PC-9 (cell line): ENCODE measurements around the gene SMIM20. TPM values are rescaled to one million over a fixed set of nuclear protein-coding genes. Genes with fewer than 3 reads are reported as not detected.

Source experiments
- BruUV-seq: library from RNA; stranded (reverse); fragments of 400-500 nt; replicated peaks from 2 replicates; lab custom pipeline; 2021; lab: Mats Ljungman, UMichigan
- CTCF ChIA-PET: fragments of 300-600 bp; sonication (Branson Sonifier 250); formaldehyde crosslinking; loops from one replicate; lab custom pipeline; 2022; ENCODE audit warnings: antibody characterized with exemption; lab: Charles Lee
- POLR2A ChIA-PET: fragments of 300-600 bp; sonication (Branson Sonifier 250); formaldehyde crosslinking; loops from one replicate; lab custom pipeline; 2022; ENCODE audit warnings: antibody characterized with exemption; ENCODE audit not compliant: unreplicated experiment; lab: Charles Lee
- DNase-seq, 2 experiments: peaks; one replicate each; pipeline versions ENCODE4 v3.0.0 to v3.0.0-alpha.2; 2015 to 2022; ENCODE audit warnings: mixed read lengths in 1 of 2
- H2AFZ ChIP-seq: fragments of 200-600 bp; sonication (generic); 2 replicates; pipeline ENCODE4 v1.8.1; 2017; ENCODE audit warnings: antibody characterized with exemption
- H3F3A ChIP-seq: fragments of 200-600 bp; sonication (generic); 2 replicates; pipeline ENCODE4 v1.8.1; 2017; ENCODE audit warnings: antibody characterized with exemption, mild to moderate bottlenecking, low read depth; ENCODE audit not compliant: insufficient read depth
- H3K27ac ChIP-seq: fragments of 200-600 bp; sonication (generic); 2 replicates; pipeline ENCODE4 v1.6.1; 2016; ENCODE audit warnings: mixed run types
- H3K27me3 ChIP-seq: fragments of 200-600 bp; sonication (generic); 2 replicates; pipeline ENCODE4 v1.6.1; 2016; ENCODE audit warnings: low read depth, mixed run types; ENCODE audit not compliant: insufficient read depth
- H3K36me3 ChIP-seq: fragments of 200-600 bp; sonication (generic); 2 replicates; pipeline ENCODE4 v1.6.1; 2016; ENCODE audit warnings: low read depth, mixed run types
- H3K4me1 ChIP-seq: fragments of 200-600 bp; sonication (generic); replicated peaks from 2 replicates; pipeline ENCODE4 v1.6.1; 2016; ENCODE audit warnings: mixed run types; ENCODE audit not compliant: insufficient read depth
- H3K4me2 ChIP-seq: fragments of 200-600 bp; sonication (generic); 2 replicates; pipeline ENCODE4 v1.6.1; 2017; ENCODE audit warnings: mixed run types
- H3K4me3 ChIP-seq: fragments of 200-600 bp; sonication (generic); 2 replicates; pipeline ENCODE4 v1.6.1; 2016; ENCODE audit warnings: mixed run types
- H3K79me2 ChIP-seq: fragments of 200-600 bp; sonication (generic); 2 replicates; pipeline ENCODE4 v1.6.1; 2017; ENCODE audit warnings: low read depth, mixed run types
- H3K9me2 ChIP-seq: fragments of 200-600 bp; sonication (generic); 2 replicates; pipeline ENCODE4 v1.8.1; 2017; ENCODE audit warnings: mild to moderate bottlenecking; ENCODE audit not compliant: insufficient read depth
- H3K9me3 ChIP-seq: fragments of 200-600 bp; sonication (generic); 2 replicates; pipeline ENCODE4 v1.8.1; 2016; ENCODE audit warnings: low read depth; ENCODE audit not compliant: insufficient read depth
- H4K20me1 ChIP-seq: fragments of 200-600 bp; sonication (generic); 2 replicates; pipeline ENCODE4 v1.8.1; 2017; ENCODE audit not compliant: insufficient read depth
- CTCF ChIP-seq: fragments of 200-600 bp; sonication (generic); conservative IDR thresholded peaks from 2 replicates; pipeline ENCODE4 v1.6.1; 2017; ENCODE audit warnings: mixed run types, antibody characterized with exemption, mild to moderate bottlenecking, moderate library complexity
- EZH2 ChIP-seq: fragments of 200-600 bp; sonication (generic); IDR thresholded peaks from 2 replicates; pipeline ENCODE4 v1.8.0; 2017; ENCODE audit warnings: antibody characterized with exemption, low read depth
- intact Hi-C: fragments of 100-400 bp; cut with micrococcal nuclease; formaldehyde crosslinking; loops from one replicate; pipeline ENCODE4 v1.10.0; 2022; ENCODE audit not compliant: unreplicated experiment
- total RNA-seq: library from RNA; stranded (reverse); gene quantifications from 2 replicates; pipeline ENCODE4 v1.2.3, GENCODE V29; 2021

The SMIM20 gene
- total RNA-seq, 1 experiment from 2014 or later: 44.2 TPM

- H3K4me2 ChIP-seq: no peak overlapping the region
- BruUV-seq: no TSS peak
- H3K79me2 ChIP-seq: no peaks in the 10 kb centered on the region
- no peak for TF ChIP-seq EZH2
- no peak for TF ChIP-seq CTCF
- CTCF ChIA-PET: interaction anchor here (0.5 kb wide), 1 partner anchor 502 kb away, joined by 3 read pairs; no protein-coding TSS in a partner anchor
- H3K27me3 ChIP-seq: no peaks in the 10 kb centered on the region
- no peaks in the 10 kb centered on the region for H4K20me1 ChIP-seq
- H3K4me1 ChIP-seq: no peaks in the 10 kb centered on the region
- intact Hi-C loops: no loop called here
- H3K27ac ChIP-seq: no peak overlapping the region
- no peak overlapping the region for H2AFZ ChIP-seq
- H3K4me3 ChIP-seq: no peak overlapping the region
- H3K36me3 ChIP-seq: no peaks in the 10 kb centered on the region
- POLR2A ChIA-PET: no interaction called here
- DNase-seq: no peak
- no peaks in the 10 kb centered on the region for H3K9me2 ChIP-seq
- no peaks in the 10 kb centered on the region for H3F3A ChIP-seq
- no peaks in the 10 kb centered on the region for H3K9me3 ChIP-seq
Observed at GRCh38 chr4:25896776-25897539, 17.1 kb upstream of the SMIM20 start.

GRCh38 chr4:25900310-25900709 lies 13.7 kb upstream of the SMIM20 start:
- POLR2A ChIA-PET: interaction anchor here (0.6 kb wide), 1 partner anchor 227 kb away, joined by 5 read pairs; no protein-coding TSS in a partner anchor
- Histone ChIP-seq H4K20me1 (no peaks in the 10 kb centered on the region), H3K27me3 (no peaks in the 10 kb centered on the region), H3K9me2 (no peaks in the 10 kb centered on the region), H3K4me3 (no peak overlapping the region), H3K4me1 (no peaks in the 10 kb centered on the region), H3F3A (no peaks in the 10 kb centered on the region), H3K36me3 (no peaks in the 10 kb centered on the region), H3K27ac (no peak overlapping the region), H2AFZ (no peak overlapping the region), H3K9me3 (no peaks in the 10 kb centered on the region), H3K79me2 (no peaks in the 10 kb centered on the region), H3K4me2 (no peak overlapping the region)
- CTCF ChIA-PET: no interaction called here
- DNase-seq: no peak
- intact Hi-C loops: no loop called here
- TF ChIP-seq EZH2 (no peak), CTCF (no peak)
- BruUV-seq: no TSS peak

- H3K9me3 ChIP-seq: no peaks in the 10 kb centered on the region
- no TSS peak for BruUV-seq
- TF ChIP-seq EZH2: no peak
- no peak for TF ChIP-seq CTCF
- H3F3A ChIP-seq: no peaks in the 10 kb centered on the region
- H3K4me1 ChIP-seq: no peaks in the 10 kb centered on the region
- H3K27me3 ChIP-seq: no peaks in the 10 kb centered on the region
- ChIA-PET POLR2A (no interaction called here), CTCF (no interaction called here)
- intact Hi-C loops: no loop called here
- no peak overlapping the region for H3K4me3 ChIP-seq
- H3K9me2 ChIP-seq: no peaks in the 10 kb centered on the region
- H3K36me3 ChIP-seq: no peaks in the 10 kb centered on the region
- no peak for DNase-seq
- H3K4me2 ChIP-seq: no peak overlapping the region
- no peak overlapping the region for H3K27ac ChIP-seq
- no peaks in the 10 kb centered on the region for H4K20me1 ChIP-seq
- H3K79me2 ChIP-seq: no peaks in the 10 kb centered on the region
- no peak overlapping the region for H2AFZ ChIP-seq
Observed at GRCh38 chr4:25901030-25901430, 13.0 kb upstream of the SMIM20 start.
